Limb (tissue), 2 donors: ENCODE data around the gene GSC.
"Not testable (repeated sequence)": the region's sequence is repeated elsewhere in the genome, so short reads cannot be mapped to it uniquely, and the experiment has no call there.

Source experiments
- DNase-seq, 2 donors: peaks; one replicate each; pipeline ENCODE4 v3.0.0-alpha.2; 2016; ENCODE audit errors: extremely low spot score in 2 of 2

The GSC gene

DNA sequence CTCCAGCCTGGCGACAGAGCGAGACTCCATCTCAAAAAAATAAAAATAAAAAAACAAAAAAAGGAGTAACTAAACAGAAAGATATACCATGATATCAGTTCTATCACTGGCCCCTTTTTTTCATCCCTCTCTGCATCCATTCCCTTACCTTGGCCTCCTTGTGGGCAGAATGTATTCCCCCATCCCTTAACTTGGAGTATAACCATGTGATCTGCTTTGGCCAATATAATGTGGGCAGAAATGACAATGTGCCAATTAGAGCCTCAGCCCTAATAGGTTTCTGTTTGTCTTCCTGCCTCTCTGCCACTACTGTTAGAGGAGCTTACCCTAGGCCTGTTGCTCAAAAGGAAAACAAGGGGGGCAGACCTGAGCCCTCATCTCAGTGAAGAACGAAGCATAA is 23.8 kb downstream of the GSC start:
- DNase-seq, result no peak

DNA sequence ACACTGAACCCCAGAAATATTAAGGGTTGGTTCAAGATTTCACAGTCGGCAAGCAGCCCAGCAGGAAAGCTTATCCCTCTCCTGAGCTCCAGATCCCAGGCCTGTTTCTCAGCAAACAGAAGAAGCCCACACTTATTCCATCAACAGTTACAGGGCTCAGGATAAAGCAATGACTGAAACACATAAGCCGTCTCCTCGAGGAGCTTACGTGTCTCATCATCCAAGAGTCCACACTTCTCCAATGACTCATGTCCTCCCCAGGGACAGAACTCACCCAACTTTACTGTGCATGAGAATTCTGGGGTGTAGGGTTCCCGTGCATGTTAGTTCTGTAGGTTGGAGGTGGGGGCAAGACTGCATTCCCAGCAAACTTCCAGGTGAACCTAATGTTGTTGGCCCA is 31.2 kb downstream of the GSC start:
- no peak for DNase-seq

DNA sequence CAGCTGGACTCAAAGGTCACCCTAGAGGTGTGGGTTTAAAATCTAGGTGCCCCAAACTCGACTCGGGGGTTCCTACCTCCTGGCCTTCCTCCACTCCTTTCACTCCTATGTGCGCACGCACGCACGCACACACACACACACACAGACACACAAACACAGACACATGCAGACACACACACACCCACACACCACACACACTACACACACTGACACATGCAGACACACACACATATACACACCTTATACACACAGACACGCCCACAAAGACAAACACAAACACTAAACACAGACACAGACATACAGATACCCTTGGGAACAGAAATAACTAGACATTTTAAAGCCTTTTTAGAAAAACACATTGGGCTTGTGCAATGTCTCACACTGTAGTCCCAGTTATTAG is 31.8 kb downstream of the GSC start:
- no peak for DNase-seq

DNA sequence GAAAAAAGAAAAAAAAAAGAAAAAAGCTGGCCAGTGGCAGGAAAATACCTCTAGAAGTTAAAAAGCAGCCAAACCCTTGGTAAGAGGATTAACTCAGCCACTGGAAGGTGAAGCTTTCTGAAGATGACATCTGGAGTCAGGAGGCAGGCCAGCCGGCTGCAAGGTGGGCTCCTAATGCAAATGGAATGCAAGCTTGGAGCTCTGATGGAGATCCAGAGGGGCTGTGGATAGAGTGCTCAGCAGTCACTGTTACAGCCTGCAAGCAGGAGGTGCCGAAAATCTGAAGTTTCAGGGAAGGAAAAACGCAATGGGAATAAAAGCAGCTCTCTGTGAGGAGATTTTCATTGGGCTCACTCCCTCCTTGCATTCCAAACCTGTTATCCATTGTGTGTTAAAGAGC is 41.0 kb downstream of the GSC start:
- no peak for DNase-seq

DNA sequence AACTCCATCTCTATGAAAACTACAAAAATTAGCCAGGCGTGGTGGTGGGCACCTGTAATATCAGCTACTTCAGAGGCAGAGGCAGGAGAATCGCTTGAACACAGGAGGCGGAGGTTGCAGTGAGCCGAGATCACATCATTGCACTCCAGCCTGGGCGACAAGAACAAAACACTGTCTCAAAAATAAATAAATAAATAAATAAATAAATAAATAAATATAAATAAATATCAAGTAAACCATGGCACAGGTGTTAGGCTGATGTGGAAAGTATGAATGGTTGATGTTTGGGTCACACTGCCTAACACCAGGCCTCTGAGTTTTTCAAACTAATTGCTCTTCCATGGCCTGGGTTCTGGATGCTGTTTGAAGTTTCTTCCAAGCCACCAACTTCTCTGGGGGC is 41.5 kb downstream of the GSC start:
- not testable (repeated sequence) for DNase-seq

DNA sequence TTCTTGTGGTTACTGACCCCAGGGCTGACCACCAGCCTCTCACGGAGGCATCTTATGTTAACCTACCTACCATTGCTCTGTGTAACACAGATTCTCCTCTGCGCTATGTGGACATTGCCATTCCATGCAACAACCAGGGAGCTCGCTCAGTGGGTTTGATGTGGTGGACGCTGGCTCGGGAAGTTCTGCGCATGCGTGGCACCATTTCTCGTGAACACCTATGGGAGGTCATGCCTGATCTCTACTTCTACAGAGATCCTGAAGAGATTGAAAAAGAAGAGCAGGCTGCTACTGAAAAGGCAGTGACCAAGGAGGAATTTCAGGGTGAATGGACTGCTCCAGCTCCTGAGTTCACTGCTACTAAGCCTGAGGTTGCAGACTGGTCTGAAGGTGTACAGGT is 43.3 kb downstream of the GSC start:
- DNase-seq, result not testable (repeated sequence)

DNA sequence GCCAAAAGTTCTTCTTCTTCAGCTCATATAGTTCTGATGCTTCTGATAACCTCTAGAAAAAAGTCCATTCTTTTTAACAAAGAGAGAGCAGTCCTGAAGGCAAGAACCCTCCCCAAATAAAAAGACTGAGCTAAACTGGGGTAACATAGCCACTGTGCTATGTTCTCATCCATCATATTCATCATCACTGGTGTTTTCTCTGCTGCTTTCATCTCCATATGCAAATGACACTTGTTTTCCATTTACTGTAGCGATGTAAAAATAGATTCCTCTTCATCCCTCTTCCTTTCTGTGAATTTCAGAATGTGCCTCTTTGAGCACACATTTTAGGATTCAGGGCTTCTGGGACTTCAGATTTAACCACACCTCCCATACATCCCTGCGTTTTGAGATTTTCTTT is 44.9 kb downstream of the GSC start:
- DNase-seq, result no peak

DNA sequence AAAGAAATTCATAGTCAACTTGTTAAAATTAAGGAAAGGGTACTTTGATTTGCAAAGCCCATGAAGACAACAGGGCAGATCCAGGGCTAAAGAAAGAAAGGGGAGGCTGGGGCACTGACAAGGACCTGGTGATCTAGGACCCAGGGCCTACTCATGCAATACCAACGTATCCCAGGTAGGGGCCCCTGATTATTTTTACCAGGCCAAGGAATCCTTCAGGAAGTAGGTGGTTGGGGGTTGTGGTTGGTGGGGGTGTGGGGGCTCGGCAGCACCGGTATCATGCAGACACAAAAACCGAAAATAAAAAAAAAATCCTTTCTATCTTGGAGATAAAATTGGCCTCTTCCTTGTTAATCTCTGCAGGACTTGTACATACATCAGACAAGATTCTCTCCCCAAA is 47.5 kb downstream of the GSC start:
- no peak for DNase-seq
